RPMI7951 (cell line): ENCODE measurements around the gene SRSF8. TPM values are rescaled to one million over a fixed set of nuclear protein-coding genes. Genes with fewer than 3 reads are reported as not detected.
"Not testable (repeated sequence)": the region's sequence is repeated elsewhere in the genome, so short reads cannot be mapped to it uniquely, and the experiment has no call there.

Source experiments
- DNase-seq: peaks from one replicate; pipeline ENCODE4 v3.0.0-alpha.2; 2012; ENCODE audit warnings: low read depth
- total RNA-seq: library from RNA; depleted of rRNA; stranded (reverse); fragments of >200 nt; shearing (Covaris generic); gene quantifications from 2 replicates; pipeline ENCODE4 v1.2.3, GENCODE V29; 2014; rRNA removed

The SRSF8 gene
- 16.8 and 32.9 TPM in 2 replicates for total RNA-seq

DNA sequence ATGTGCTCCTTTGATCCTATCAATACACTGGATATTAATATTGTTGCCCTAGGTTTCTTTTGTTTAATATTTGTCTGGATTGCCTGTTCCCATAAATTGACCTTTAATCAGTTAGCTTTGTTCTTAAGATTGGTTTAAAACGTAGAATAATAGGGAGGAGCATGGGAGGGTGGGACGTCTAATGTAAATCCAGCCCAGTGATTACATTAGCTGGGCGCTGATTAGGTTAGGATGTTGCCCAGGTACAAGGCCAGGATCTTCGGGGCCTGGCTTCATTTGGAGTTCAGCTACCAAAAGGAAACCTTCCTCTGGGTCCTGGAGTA lies at the start of gene SRSF8:
Gene SRSF8, plus strand, starts transcription at position 204 of the 323 bp plus-strand sequence. CDS start 308 bp downstream, outside the sequence.
- no peak for DNase-seq

GRCh38 chr11:95021468-95021867 lies 45.3 kb upstream of the SRSF8 start:
- DNase-seq: not testable (repeated sequence)

GRCh38 chr11:95024958-95025357 lies 41.8 kb upstream of the SRSF8 start, which contains the start of gene KDM4E:
Gene KDM4E, plus strand, starts transcription at chr11:95025258. Its CDS starts 300 bp downstream, at chr11:95025558.
- DNase-seq: no peak

GRCh38 chr11:95025594-95025993 lies 41.1 kb upstream of the SRSF8 start:
- not testable (repeated sequence) for DNase-seq

- no peak for DNase-seq
These were observed 38.4 kb upstream of the SRSF8 start for GRCh38 chr11:95028357-95028756.

- DNase-seq: no peak
These were observed 33.7 kb upstream of the SRSF8 start for GRCh38 chr11:95033051-95033450.

DNA sequence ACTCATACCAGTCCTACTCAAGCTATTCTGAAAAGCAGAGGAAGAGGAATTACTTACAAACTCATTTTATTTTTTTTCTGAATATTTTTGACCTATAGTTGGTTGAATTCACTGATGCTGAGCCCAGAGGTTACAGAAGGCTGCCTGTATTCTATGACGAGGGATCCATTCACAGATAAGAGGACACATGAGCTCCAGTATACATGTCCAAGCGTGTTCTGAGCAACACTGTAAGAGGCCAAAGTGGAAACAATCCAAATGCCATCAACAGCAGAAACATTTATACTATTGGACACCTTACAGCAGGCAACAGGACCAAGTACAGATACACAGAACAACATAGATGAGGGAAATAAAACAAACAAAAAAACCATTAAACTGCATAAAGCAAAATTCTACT lies 31.4 kb upstream of the SRSF8 start:
- no peak for DNase-seq

DNA sequence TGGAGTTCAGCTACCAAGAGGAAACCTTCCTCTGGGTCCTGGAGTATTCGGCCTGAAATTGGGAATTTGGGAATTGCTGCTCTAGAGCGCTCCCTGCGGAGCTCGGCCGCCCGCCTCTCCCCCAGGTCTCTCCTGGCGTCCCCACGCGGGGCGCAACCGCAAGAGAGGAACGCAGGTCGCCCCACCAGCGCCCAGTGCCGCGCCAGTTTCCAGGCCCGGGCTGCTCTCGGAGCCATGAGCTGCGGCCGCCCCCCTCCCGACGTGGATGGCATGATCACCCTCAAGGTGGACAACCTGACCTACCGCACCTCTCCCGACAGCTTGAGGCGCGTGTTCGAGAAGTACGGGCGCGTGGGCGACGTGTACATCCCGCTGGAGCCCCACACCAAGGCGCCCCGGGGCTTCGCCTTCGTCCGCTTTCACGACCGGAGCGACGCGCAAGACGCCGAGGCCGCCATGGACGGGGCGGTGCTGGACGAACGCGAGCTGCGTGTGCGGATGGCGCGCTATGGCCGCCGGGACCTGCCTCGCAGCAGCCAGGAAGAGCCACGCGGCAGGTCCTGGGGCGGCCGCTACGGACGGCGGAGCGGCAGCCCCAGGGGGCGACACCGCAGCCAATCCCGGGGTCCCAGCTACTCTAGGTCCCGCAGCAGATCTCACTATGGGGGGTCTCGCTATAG lies 29.2 kb upstream of the SRSF8 start:
- DNase-seq: not testable (repeated sequence)

- DNase-seq: no peak
These were observed 24.5 kb upstream of the SRSF8 start for GRCh38 chr11:95042239-95042638.

DNA sequence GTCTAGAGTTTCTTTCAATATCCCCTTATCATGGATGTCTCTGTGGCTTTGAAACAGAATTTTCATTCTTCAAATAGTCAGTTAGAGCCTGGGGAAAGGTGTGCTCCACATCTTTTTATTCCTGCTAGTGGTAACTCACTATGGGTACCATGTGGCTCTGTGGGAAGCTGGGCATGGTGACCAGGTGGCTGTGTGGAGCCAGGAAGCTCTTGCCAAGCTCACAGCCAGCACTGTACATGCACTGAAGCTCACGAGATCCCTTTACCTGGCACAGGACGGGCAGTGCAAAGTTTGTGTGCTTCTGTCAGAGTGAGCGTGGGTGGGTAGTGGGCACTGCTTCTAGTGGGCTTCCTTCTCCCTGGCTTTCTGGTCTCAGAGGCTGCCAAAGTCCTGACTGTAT lies 23.8 kb upstream of the SRSF8 start:
- no peak for DNase-seq

DNA sequence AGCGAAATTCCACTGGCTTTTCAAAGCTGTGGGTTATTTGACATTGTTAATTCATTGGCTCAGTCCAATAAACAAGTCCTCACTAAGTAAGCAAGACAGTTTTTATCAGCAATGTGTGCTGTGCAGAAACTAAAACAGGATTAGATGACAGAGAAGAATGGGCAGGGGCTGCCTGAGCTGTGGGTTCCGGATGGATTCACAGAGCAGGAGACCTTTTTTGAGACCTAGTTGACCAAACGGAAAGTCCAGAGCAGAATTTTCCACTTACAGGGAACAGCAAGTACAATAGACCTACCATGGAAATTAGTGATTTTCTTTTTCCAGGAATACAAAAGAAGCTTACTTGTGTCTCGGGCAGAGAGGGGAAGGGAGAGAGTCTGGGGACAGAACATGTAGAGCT lies 22.7 kb upstream of the SRSF8 start:
- no peak for DNase-seq

DNA sequence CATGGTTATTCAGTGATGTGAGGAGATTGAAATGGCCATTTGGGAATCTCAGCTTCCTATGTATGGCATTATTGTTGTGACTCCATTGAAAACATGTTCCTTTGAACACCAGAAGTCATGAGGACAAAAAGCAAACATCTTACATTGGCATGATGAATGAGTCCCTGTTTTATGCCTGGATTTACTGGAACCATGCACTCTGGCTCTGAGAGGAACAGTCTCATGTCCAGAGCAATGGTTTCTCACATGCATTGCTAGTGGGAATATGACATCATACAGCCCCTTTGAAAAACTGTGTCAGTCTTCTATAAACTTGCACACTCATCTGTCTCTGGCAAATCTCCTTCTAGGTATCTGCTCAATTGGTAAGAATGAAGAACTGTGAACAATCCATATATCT lies 20.9 kb upstream of the SRSF8 start:
- DNase-seq: no peak

DNA sequence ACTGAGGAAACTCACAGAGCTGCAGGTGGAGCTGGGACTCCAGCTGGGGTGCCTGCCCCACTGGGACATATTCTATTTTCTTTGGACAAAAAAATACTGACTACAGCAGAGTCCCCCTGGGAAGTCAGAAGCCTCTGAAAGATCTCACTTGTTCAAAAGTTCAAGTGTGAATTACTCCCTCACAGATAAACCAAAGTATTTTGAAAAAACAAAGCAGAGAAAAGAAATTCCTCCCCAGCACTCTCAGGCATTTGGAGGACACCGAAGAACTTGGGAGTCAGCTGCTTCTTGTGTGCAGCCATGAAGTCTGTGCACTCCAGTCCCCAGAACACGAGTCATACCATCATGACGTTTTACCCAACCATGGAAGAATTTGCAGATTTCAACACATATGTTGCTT lies 17.6 kb upstream of the SRSF8 start, which contains the start of gene KDM4F:
Gene KDM4F, plus strand, starts transcription at position 301 of the 400 bp plus-strand sequence.
- DNase-seq: not testable (repeated sequence)

GRCh38 chr11:95050595-95051202 lies 16.0 kb upstream of the SRSF8 start:
- no peak for DNase-seq

- no peak for DNase-seq
These were observed 12.4 kb upstream of the SRSF8 start for GRCh38 chr11:95054356-95054755.

DNA sequence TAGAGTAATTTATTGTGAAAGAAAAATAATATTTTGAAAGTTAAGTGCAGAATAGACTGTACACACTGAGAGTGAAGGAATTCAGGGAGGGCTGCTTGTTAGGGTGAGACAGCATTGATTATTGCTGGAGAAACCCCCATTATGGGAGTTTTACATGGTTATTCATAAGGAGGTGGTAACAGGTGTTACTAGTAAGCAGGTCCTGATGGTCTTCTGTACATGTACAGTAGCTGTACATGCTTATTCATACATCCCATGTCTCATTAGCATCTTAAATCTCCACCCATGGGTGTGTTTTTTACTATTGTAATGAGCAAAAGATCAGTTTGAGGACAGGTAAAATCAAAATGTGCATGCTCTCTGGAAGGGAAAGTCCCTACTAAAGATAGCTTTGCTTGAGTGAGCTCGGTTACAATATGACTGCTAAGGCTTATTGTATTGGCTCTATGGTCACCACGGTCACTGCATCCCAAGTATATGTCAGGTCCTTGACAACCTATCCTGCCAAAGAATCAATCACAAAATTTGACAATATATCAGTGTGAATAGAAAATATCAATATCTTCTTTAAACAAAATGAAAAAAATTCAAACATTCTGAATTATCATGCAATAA lies 11.3 kb upstream of the SRSF8 start:
- no peak for DNase-seq

- DNase-seq: no peak
These were observed 8.8 kb upstream of the SRSF8 start for GRCh38 chr11:95057959-95058358.

DNA sequence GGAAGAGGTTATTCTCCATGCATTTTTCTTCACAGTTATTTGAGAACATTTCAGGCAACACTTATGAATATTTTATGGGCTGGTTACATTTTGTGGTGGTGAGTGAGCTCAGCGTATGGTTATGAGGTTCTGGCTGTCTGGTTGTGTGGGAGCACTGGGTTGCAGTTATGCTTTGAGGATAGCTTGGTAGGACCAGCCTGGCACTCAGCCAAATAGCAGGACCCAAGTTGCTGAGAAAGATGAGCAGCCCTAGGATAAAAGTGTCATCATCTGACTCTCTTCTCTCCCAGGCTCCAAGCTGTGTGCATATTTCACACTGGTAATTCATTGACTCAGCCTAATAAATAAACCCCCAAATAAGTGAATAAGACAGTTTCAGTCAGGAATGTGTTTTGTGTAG lies 8.1 kb upstream of the SRSF8 start:
- no peak for DNase-seq

- DNase-seq: no peak
These were observed 7.7 kb upstream of the SRSF8 start for GRCh38 chr11:95059046-95059445.

DNA sequence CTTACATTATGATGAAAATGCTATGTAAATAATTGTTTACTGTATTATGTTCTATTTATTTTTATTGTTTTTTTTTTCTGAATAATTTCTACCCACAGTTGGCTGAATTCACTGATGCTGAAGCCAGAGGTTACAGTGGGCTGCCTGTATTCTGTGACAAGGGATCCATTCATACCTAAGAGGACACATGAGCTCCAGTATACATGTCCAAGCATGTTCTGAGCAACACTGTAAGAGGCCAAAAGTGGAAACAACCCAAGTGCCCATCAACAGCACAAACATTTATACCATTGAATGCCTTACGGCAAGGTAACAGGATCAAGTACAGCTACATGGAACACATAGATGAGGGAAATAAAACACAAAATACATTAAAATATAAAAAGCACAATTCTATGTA lies 1.4 kb upstream of the SRSF8 start:
- DNase-seq: no peak

GRCh38 chr11:95067039-95067840 lies 521 bp downstream of the SRSF8 start:
- DNase-seq: peak; percentile 77

DNA sequence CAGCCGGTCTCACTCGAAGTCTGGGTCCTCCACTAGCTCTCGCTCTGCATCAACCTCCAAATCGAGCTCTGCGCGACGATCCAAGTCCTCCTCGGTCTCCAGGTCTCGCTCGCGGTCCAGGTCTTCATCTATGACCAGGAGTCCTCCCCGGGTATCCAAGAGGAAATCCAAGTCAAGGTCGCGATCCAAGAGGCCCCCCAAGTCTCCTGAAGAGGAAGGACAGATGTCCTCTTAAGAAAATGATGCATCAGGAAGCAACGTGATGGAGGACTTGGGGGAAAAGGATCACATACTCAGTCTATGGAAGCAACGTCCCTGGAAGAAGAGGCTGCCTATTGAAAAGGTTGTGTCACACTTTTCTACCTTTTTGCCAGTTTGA lies 1.1 kb downstream of the SRSF8 start:
- DNase-seq: no peak
